Common myeloid progenitor, CD34-positive (primary cell): ENCODE measurements around the gene CLDN18.

Source experiments
- CTCF ChIA-PET: fragments of 350-600 bp; sonication (Branson Sonifier 250); formaldehyde crosslinking; loops from one replicate; lab custom pipeline; 2021; ENCODE audit warnings: antibody characterized with exemption; lab: Charles Lee
- POLR2A ChIA-PET: fragments of 350-600 bp; sonication (Branson Sonifier 250); formaldehyde crosslinking; loops from one replicate; lab custom pipeline; 2021; ENCODE audit warnings: antibody characterized with exemption; lab: Charles Lee
- DNase-seq, 3 donors: peaks; one replicate each; pipeline versions ENCODE4 v3.0.0 to v3.0.0-alpha.2; 2013
- H3K27ac ChIP-seq, 2 experiments: 1 replicate in 1 of 2; 2 replicates in 1 of 2; pipeline ENCODE4 v1.7.0; 2013; ENCODE audit warnings: inconsistent platforms in 2 of 2, low read length in 2 of 2, mild to moderate bottlenecking in 2 of 2, low read depth in 1 of 2, moderate library complexity in 1 of 2; ENCODE audit not compliant: severe bottlenecking in 2 of 2, insufficient read depth in 1 of 2, poor library complexity in 1 of 2
- H3K27me3 ChIP-seq, 5 experiments: replicated peaks in 2 of 5; 1 replicate in 3 of 5; 2 replicates in 2 of 5; pipeline versions ENCODE4 v1.6.1 to v1.7.0; 2013; ENCODE audit warnings: low read length in 4 of 5, mild to moderate bottlenecking in 2 of 5, moderate library complexity in 2 of 5, inconsistent platforms in 1 of 5; ENCODE audit not compliant: insufficient read depth in 5 of 5, control insufficient read depth in 4 of 5
- H3K36me3 ChIP-seq, 4 experiments: 1 replicate in 2 of 4; 2 replicates in 2 of 4; pipeline versions ENCODE4 v1.6.1 to v1.7.0; 2013; ENCODE audit warnings: low read length in 3 of 4, control low read depth in 1 of 4, mild to moderate bottlenecking in 1 of 4; ENCODE audit not compliant: control insufficient read depth in 4 of 4, insufficient read depth in 4 of 4
- H3K4me1 ChIP-seq, 4 experiments: 1 replicate in 3 of 4; 2 replicates in 1 of 4; pipeline versions ENCODE4 v1.6.1 to v1.7.1; 2013; ENCODE audit warnings: low read length in 3 of 4, mild to moderate bottlenecking in 3 of 4, control low read depth in 1 of 4, inconsistent platforms in 1 of 4, moderate library complexity in 1 of 4; ENCODE audit not compliant: control insufficient read depth in 4 of 4, insufficient read depth in 4 of 4; ENCODE audit errors: control extremely low read depth in 1 of 4
- H3K4me3 ChIP-seq, 7 experiments: 1 replicate in 4 of 7; 2 replicates in 3 of 7; pipeline versions ENCODE4 v1.5.1 to v1.7.0; 2013; ENCODE audit warnings: mild to moderate bottlenecking in 7 of 7, low read length in 6 of 7, moderate library complexity in 6 of 7, inconsistent platforms in 2 of 7, low read depth in 2 of 7, control low read depth in 1 of 7; ENCODE audit not compliant: insufficient read depth in 4 of 7, control insufficient read depth in 1 of 7; ENCODE audit errors: extremely low read depth in 1 of 7
- H3K9me3 ChIP-seq, 5 experiments: 1 replicate in 4 of 5; 2 replicates in 1 of 5; pipeline versions ENCODE4 v1.6.1 to v1.7.1; 2013; ENCODE audit warnings: low read length in 4 of 5, mild to moderate bottlenecking in 2 of 5, inconsistent platforms in 1 of 5, low read depth in 1 of 5, moderate library complexity in 1 of 5; ENCODE audit not compliant: control insufficient read depth in 4 of 5, insufficient read depth in 2 of 5; ENCODE audit errors: control extremely low read depth in 1 of 5
- WGBS: methylation state at CpG from one replicate; pipeline ENCODE4 v1.1.5; 2013; ENCODE audit not compliant: insufficient coverage; 5-methylcytosine and 5-hydroxymethylcytosine counted together

CLDN18 gene

GRCh38 chr3:138046955-138047354 lies 37.0 kb downstream of the CLDN18 start:
- H3K4me1 ChIP-seq = no peaks in the 10 kb centered on the region
- H3K27ac ChIP-seq = no peak overlapping the region
- no peak for DNase-seq
- no peaks in the 10 kb centered on the region for H3K36me3 ChIP-seq
- H3K9me3 ChIP-seq = peaks cover 0 to 1% (median 0%) of the 10 kb centered on the region in 5 experiments
- CTCF ChIA-PET = interaction anchor here (1.4 kb wide), 1 partner anchor 20 kb away, joined by 3 read pairs; no protein-coding TSS in a partner anchor
- H3K27me3 ChIP-seq = peaks cover 0 to 5% (median 0%) of the 10 kb centered on the region in 5 experiments
- POLR2A ChIA-PET = no interaction called here
- WGBS = 100% methylated on average over 1 of the region's 3 CpGs
- no peak overlapping the region for H3K4me3 ChIP-seq

GRCh38 chr3:138047596-138048158 lies 37.7 kb downstream of the CLDN18 start:
- Histone ChIP-seq H3K27ac (no peak overlapping the region), H3K4me3 (no peak overlapping the region), H3K27me3 (peaks cover 0 to 3% (median 0%) of the 10 kb centered on the region in 5 experiments), H3K4me1 (no peaks in the 10 kb centered on the region), H3K9me3 (peaks cover 0 to 1% (median 0%) of the 10 kb centered on the region in 5 experiments), H3K36me3 (no peaks in the 10 kb centered on the region)
- WGBS = 92% methylated on average over 5 of the region's 5 CpGs
- POLR2A ChIA-PET = no interaction called here
- DNase-seq = no peak
- CTCF ChIA-PET = interaction anchor here (1.1 to 1.4 kb wide), 2 partner anchors 10 to 19 kb away, joined by 3 read pairs; no protein-coding TSS in a partner anchor

- no peak for DNase-seq
- Histone ChIP-seq H3K27ac (no peak overlapping the region), H3K4me3 (no peak overlapping the region), H3K4me1 (no peaks in the 10 kb centered on the region), H3K36me3 (no peaks in the 10 kb centered on the region), H3K27me3 (peaks cover 0 to 3% (median 0%) of the 10 kb centered on the region in 5 experiments), H3K9me3 (no peaks in the 10 kb centered on the region)
- WGBS = 100% methylated on average over 9 of the region's 9 CpGs
- ChIA-PET CTCF (interaction anchor here (0.6 kb wide), 1 partner anchor 927 kb away, joined by 3 read pairs; no protein-coding TSS in a partner anchor), POLR2A (no interaction called here)
Measured at GRCh38 chr3:138049157-138049919, 39.4 kb downstream of the CLDN18 start.

- no peaks in the 10 kb centered on the region for H3K36me3 ChIP-seq
- no peaks in the 10 kb centered on the region for H3K27me3 ChIP-seq
- CTCF ChIA-PET = interaction anchor here (1.0 to 2.6 kb wide), 9 partner anchors 9 to 950 kb away, joined by 3 to 13 read pairs (median 4); no protein-coding TSS in a partner anchor
- DNase-seq = peak; percentile 16 to 52 (median 33)
- 50% methylated on average over 8 of the region's 8 CpGs for WGBS
- H3K27ac ChIP-seq = no peak overlapping the region
- POLR2A ChIA-PET = no interaction called here
- H3K4me3 ChIP-seq = no peak overlapping the region
- no peaks in the 10 kb centered on the region for H3K4me1 ChIP-seq
- no peaks in the 10 kb centered on the region for H3K9me3 ChIP-seq
Measured at GRCh38 chr3:138051947-138052802, 42.2 kb downstream of the CLDN18 start.

- no peaks in the 10 kb centered on the region for H3K27me3 ChIP-seq
- no peak overlapping the region for H3K27ac ChIP-seq
- H3K4me1 ChIP-seq = no peaks in the 10 kb centered on the region
- CTCF ChIA-PET = interaction anchor here (1.1 to 2.0 kb wide), 2 partner anchors 12 to 26 kb away, joined by 3 to 10 read pairs; no protein-coding TSS in a partner anchor
- no peaks in the 10 kb centered on the region for H3K36me3 ChIP-seq
- no peak for DNase-seq
- POLR2A ChIA-PET = no interaction called here
- 100% methylated on average over 1 of the region's 1 CpG for WGBS
- H3K4me3 ChIP-seq = no peak overlapping the region
- no peaks in the 10 kb centered on the region for H3K9me3 ChIP-seq
Measured at GRCh38 chr3:138054057-138054456, 44.1 kb downstream of the CLDN18 start.

- H3K4me1 ChIP-seq = peaks cover 0 to 7% (median 6%) of the 10 kb centered on the region in 4 experiments
- H3K27ac ChIP-seq = no peak overlapping the region
- WGBS = no CpG with 5 or more reads among the region's 3 CpGs
- H3K36me3 ChIP-seq = peaks cover 0 to 3% (median 0%) of the 10 kb centered on the region in 4 experiments
- H3K27me3 ChIP-seq = no peaks in the 10 kb centered on the region
- CTCF ChIA-PET = no interaction called here
- no peak overlapping the region for H3K4me3 ChIP-seq
- POLR2A ChIA-PET = no interaction called here
- H3K9me3 ChIP-seq = no peaks in the 10 kb centered on the region
- no peak for DNase-seq
Measured at GRCh38 chr3:138057384-138057783, 47.4 kb downstream of the CLDN18 start.
